Measurements from ENCODE around the gene WNT4.

WNT4 gene

GRCh38 chr1:22129501-22130117 lies 13.3 kb downstream of the WNT4 start:
- peaks cover 4% of the 10 kb centered on the region; the same call in 1 of the 2 replicates for H4K20me1 ChIP-seq (ENCODE audit: control insufficient read depth, insufficient read depth, low read depth, low read length)
- no peak for TF ChIP-seq EZH2phosphoT487 (IDR thresholded peaks at IDR 0.05; ENCODE audit: borderline replicate concordance, low read length)
- TF ChIP-seq, protein P1, sequence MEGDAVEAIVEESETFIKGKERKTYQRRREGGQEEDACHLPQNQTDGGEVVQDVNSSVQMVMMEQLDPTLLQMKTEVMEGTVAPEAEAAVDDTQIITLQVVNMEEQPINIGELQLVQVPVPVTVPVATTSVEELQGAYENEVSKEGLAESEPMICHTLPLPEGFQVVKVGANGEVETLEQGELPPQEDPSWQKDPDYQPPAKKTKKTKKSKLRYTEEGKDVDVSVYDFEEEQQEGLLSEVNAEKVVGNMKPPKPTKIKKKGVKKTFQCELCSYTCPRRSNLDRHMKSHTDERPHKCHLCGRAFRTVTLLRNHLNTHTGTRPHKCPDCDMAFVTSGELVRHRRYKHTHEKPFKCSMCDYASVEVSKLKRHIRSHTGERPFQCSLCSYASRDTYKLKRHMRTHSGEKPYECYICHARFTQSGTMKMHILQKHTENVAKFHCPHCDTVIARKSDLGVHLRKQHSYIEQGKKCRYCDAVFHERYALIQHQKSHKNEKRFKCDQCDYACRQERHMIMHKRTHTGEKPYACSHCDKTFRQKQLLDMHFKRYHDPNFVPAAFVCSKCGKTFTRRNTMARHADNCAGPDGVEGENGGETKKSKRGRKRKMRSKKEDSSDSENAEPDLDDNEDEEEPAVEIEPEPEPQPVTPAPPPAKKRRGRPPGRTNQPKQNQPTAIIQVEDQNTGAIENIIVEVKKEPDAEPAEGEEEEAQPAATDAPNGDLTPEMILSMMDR (IDR thresholded peaks at IDR 0.05; ENCODE audit: low read depth, low read length, poor library complexity, severe bottlenecking): no peak
- no peaks in the 10 kb centered on the region for H3K9me2 ChIP-seq (replicated peaks; ENCODE audit: control insufficient read depth, low read length)
- H3K79me2 ChIP-seq (ENCODE audit: control insufficient read depth, low read length): no peaks in the 10 kb centered on the region
- H3F3A ChIP-seq (ENCODE audit: control insufficient read depth, insufficient read depth): peaks cover 2% of the 10 kb centered on the region; the same call in 1 of the 2 replicates
- H3K36me3 ChIP-seq (ENCODE audit: control insufficient read depth, low read length): no peaks in the 10 kb centered on the region
- H3K27me3 ChIP-seq (ENCODE audit: control insufficient read depth, low read length): no peaks in the 10 kb centered on the region
- H3K4me2 ChIP-seq (ENCODE audit: low read length): no peak overlapping the region
- H3K9me3 ChIP-seq (ENCODE audit: control insufficient read depth, insufficient read depth, low read length): no peaks in the 10 kb centered on the region
- H3K4me3 ChIP-seq (ENCODE audit: low read length): no peak overlapping the region
- no peaks in the 10 kb centered on the region for H3K4me1 ChIP-seq (ENCODE audit: control insufficient read depth, low read length)
- no peak overlapping the region for H3K27ac ChIP-seq (ENCODE audit: low read depth, low read length)

DNA sequence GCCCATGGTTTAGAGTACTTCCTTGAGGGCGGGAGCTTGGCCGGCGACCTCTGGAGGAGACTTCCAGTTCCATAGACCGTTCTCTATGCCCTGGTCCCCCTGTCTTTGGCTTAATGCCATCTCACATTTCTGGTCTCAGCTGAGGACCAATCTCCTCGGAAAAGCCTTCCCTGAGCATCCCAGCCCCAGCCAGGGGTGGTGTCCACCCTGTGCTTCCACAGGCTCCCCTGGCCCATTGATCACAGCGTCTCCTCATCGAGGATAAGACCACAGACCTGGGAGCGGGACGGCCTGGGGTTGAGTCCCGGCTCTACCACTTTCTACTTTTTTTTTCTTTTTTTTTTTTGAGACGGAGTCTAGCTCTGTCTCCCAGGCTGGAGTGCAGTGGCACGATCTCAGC lies 14.5 kb downstream of the WNT4 start:
- Histone ChIP-seq H3K79me2 (ENCODE audit: control insufficient read depth, low read length) (no peaks in the 10 kb centered on the region), H3K9me3 (ENCODE audit: control insufficient read depth, insufficient read depth, low read length) (no peaks in the 10 kb centered on the region), H3K4me2 (ENCODE audit: low read length) (no peak overlapping the region), H4K20me1 (ENCODE audit: control insufficient read depth, insufficient read depth, low read depth, low read length) (peaks cover 4% of the 10 kb centered on the region; the same call in 1 of the 2 replicates), H3K27ac (ENCODE audit: low read depth, low read length) (no peak overlapping the region), H3K9me2 (replicated peaks; ENCODE audit: control insufficient read depth, low read length) (no peaks in the 10 kb centered on the region), H3K27me3 (ENCODE audit: control insufficient read depth, low read length) (no peaks in the 10 kb centered on the region), H3K4me1 (ENCODE audit: control insufficient read depth, low read length) (no peaks in the 10 kb centered on the region), H3K4me3 (ENCODE audit: low read length) (no peak overlapping the region), H3F3A (ENCODE audit: control insufficient read depth, insufficient read depth) (peaks cover 2% of the 10 kb centered on the region; the same call in 1 of the 2 replicates), H3K36me3 (ENCODE audit: control insufficient read depth, low read length) (no peaks in the 10 kb centered on the region)
- TF ChIP-seq EZH2phosphoT487 (IDR thresholded peaks at IDR 0.05; ENCODE audit: borderline replicate concordance, low read length): no peak
- TF ChIP-seq, protein P1 (IDR thresholded peaks at IDR 0.05; ENCODE audit: low read depth, low read length, poor library complexity, severe bottlenecking): no peak

DNA sequence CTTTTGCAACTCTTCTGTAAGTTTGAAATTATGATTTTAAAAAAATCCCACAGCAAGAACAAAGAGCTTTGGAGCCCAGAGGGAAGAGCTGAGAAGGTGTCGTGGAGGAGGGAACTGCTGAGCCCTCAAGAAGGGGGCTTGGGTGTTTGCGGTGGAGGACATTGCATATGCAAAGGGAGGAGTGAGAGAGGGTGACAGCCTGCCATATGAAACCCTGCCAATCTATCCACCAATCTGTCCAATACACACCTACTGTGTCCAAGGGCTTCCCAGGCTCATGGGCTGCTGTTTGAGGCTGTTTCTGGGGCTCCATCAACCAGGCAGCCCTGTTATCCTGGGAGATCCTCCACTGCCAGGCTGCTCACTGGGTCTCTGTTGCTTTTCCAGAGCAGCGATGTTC lies 15.2 kb downstream of the WNT4 start:
- Histone ChIP-seq H3K79me2 (ENCODE audit: control insufficient read depth, low read length) (no peaks in the 10 kb centered on the region), H3K27ac (ENCODE audit: low read depth, low read length) (no peak overlapping the region), H4K20me1 (ENCODE audit: control insufficient read depth, insufficient read depth, low read depth, low read length) (peaks cover 4% of the 10 kb centered on the region; the same call in 1 of the 2 replicates)

GRCh38 chr1:22127248-22127647 lies 15.6 kb downstream of the WNT4 start:
- H3K4me1 ChIP-seq (ENCODE audit: control insufficient read depth, low read length): no peaks in the 10 kb centered on the region
- H3K4me3 ChIP-seq (ENCODE audit: low read length): no peak overlapping the region
- H3K27ac ChIP-seq (ENCODE audit: low read depth, low read length): no peak overlapping the region
- H3K27me3 ChIP-seq (ENCODE audit: control insufficient read depth, low read length): no peaks in the 10 kb centered on the region
- H3K36me3 ChIP-seq (ENCODE audit: control insufficient read depth, low read length): no peaks in the 10 kb centered on the region
- no peaks in the 10 kb centered on the region for H3K9me2 ChIP-seq (replicated peaks; ENCODE audit: control insufficient read depth, low read length)
- H3F3A ChIP-seq (ENCODE audit: control insufficient read depth, insufficient read depth): peaks cover 2% of the 10 kb centered on the region; the same call in 1 of the 2 replicates
- TF ChIP-seq, protein P1 (IDR thresholded peaks at IDR 0.05; ENCODE audit: low read depth, low read length, poor library complexity, severe bottlenecking): no peak
- TF ChIP-seq EZH2phosphoT487 (IDR thresholded peaks at IDR 0.05; ENCODE audit: borderline replicate concordance, low read length): no peak
- H3K79me2 ChIP-seq (ENCODE audit: control insufficient read depth, low read length): no peaks in the 10 kb centered on the region
- H3K4me2 ChIP-seq (ENCODE audit: low read length): no peak overlapping the region
- H4K20me1 ChIP-seq (ENCODE audit: control insufficient read depth, insufficient read depth, low read depth, low read length): peaks cover 4% of the 10 kb centered on the region; the same call in 1 of the 2 replicates
- H3K9me3 ChIP-seq (ENCODE audit: control insufficient read depth, insufficient read depth, low read length): no peaks in the 10 kb centered on the region

More for the DNA sequence above, 15.2 kb downstream of the WNT4 start:
- no peaks in the 10 kb centered on the region for H3K9me3 ChIP-seq (ENCODE audit: control insufficient read depth, insufficient read depth, low read length)
- TF ChIP-seq EZH2phosphoT487 (IDR thresholded peaks at IDR 0.05; ENCODE audit: borderline replicate concordance, low read length): no peak
- H3K27me3 ChIP-seq (ENCODE audit: control insufficient read depth, low read length): no peaks in the 10 kb centered on the region
- H3K36me3 ChIP-seq (ENCODE audit: control insufficient read depth, low read length): no peaks in the 10 kb centered on the region
- no peaks in the 10 kb centered on the region for H3K9me2 ChIP-seq (replicated peaks; ENCODE audit: control insufficient read depth, low read length)
- H3F3A ChIP-seq (ENCODE audit: control insufficient read depth, insufficient read depth): peaks cover 2% of the 10 kb centered on the region; the same call in 1 of the 2 replicates
- no peak overlapping the region for H3K4me2 ChIP-seq (ENCODE audit: low read length)
- no peak overlapping the region for H3K4me3 ChIP-seq (ENCODE audit: low read length)
- no peaks in the 10 kb centered on the region for H3K4me1 ChIP-seq (ENCODE audit: control insufficient read depth, low read length)

All from DOHH2 (cell line).